Endothelial cell of umbilical vein (primary cell): ENCODE results near the gene ABRAXAS1. TPM values are rescaled to one million over a fixed set of nuclear protein-coding genes. Genes with fewer than 3 reads are reported as not detected.

ENCODE experiments used
- BruUV-seq: library from RNA; stranded (reverse); fragments of 400-500 nt; replicated peaks from 2 replicates; lab custom pipeline; 2021; lab: Mats Ljungman, UMichigan
- CTCF ChIA-PET: fragments of 300-600, 350-600 bp; sonication (Branson Sonifier 250); formaldehyde crosslinking; loops from one replicate; lab custom pipeline; 2021; ENCODE audit warnings: antibody characterized with exemption, inconsistent platforms; lab: Charles Lee
- POLR2A ChIA-PET: fragments of 300-600, 350-600 bp; sonication (Branson Sonifier 250); formaldehyde crosslinking; loops from one replicate; lab custom pipeline; 2021; ENCODE audit warnings: antibody characterized with exemption, inconsistent platforms; lab: Charles Lee
- DNase-seq: peaks from one replicate; pipeline ENCODE4 v3.0.0-alpha.2; 2011; ENCODE audit warnings: low read depth, low spot score
- FAIRE-seq: peaks from 2 replicates; lab custom pipeline; 2011; peaks lifted over from hg19 to GRCh38; lab: Jason Lieb, UNC
- H2AFZ ChIP-seq: 2 replicates; pipeline ENCODE4 v1.6.0; 2012; ENCODE audit warnings: low read depth, low read length, control low read depth, inconsistent platforms
- H3K27ac ChIP-seq: 2 replicates; pipeline ENCODE4 v1.5.1; 2011; ENCODE audit warnings: low read depth, mild to moderate bottlenecking, control low read depth, low read length, moderate library complexity; ENCODE audit not compliant: insufficient read depth
- H3K27me3 ChIP-seq, 2 experiments: 2 replicates each; pipeline versions ENCODE4 v1.6.0 to v1.6.1; 2011; ENCODE audit warnings: low read length in 2 of 2, mixed read lengths in 1 of 2; ENCODE audit not compliant: control insufficient read depth in 2 of 2, insufficient read depth in 2 of 2
- H3K36me3 ChIP-seq, 2 experiments: 2 replicates in 1 of 2; 3 replicates in 1 of 2; pipeline ENCODE4 v1.5.1; 2011; ENCODE audit warnings: low read length in 2 of 2, mild to moderate bottlenecking in 1 of 2, moderate library complexity in 1 of 2; ENCODE audit not compliant: control insufficient read depth in 2 of 2, insufficient read depth in 2 of 2; ENCODE audit errors: extremely low read depth in 1 of 2
- H3K4me1 ChIP-seq: 3 replicates; pipeline ENCODE4 v1.5.1; 2011; ENCODE audit warnings: mild to moderate bottlenecking, low read length; ENCODE audit not compliant: control insufficient read depth, insufficient read depth; ENCODE audit errors: extremely low read depth
- H3K4me2 ChIP-seq: 2 replicates; pipeline ENCODE4 v1.6.1; 2011; ENCODE audit warnings: low read length, control low read depth, mixed read lengths; ENCODE audit not compliant: insufficient read depth
- H3K4me3 ChIP-seq, 3 experiments: fragments of 200-600 bp in 1 of 3; sonication (generic), shearing (Covaris generic) in 1 of 3; replicated peaks in 1 of 3; 2 replicates each; pipeline ENCODE4 v1.5.1; 2011 to 2016; ENCODE audit warnings: control low read depth in 3 of 3, low read length in 3 of 3, mild to moderate bottlenecking in 2 of 3, inconsistent platforms in 1 of 3, low read depth in 1 of 3, moderate library complexity in 1 of 3; ENCODE audit not compliant: insufficient read depth in 1 of 3
- H3K79me2 ChIP-seq: 2 replicates; pipeline ENCODE4 v1.6.0; 2012; ENCODE audit warnings: low read length, inconsistent platforms; ENCODE audit not compliant: control insufficient read depth, insufficient read depth
- H3K9ac ChIP-seq: replicated peaks from 2 replicates; pipeline ENCODE3; 2011; ENCODE audit warnings: low read length, control low read depth; ENCODE audit not compliant: insufficient read depth; ENCODE audit errors: extremely low read depth
- H3K9me1 ChIP-seq: replicated peaks from 3 replicates; pipeline ENCODE4 v1.6.0; 2011; ENCODE audit warnings: mild to moderate bottlenecking, low read length; ENCODE audit not compliant: control insufficient read depth, insufficient read depth; ENCODE audit errors: extremely low read depth
- H3K9me3 ChIP-seq: replicated peaks from 2 replicates; pipeline ENCODE4 v1.5.1; 2012; ENCODE audit warnings: low read length, inconsistent platforms; ENCODE audit not compliant: control insufficient read depth, insufficient read depth
- H4K20me1 ChIP-seq: replicated peaks from 2 replicates; pipeline ENCODE3; 2011; ENCODE audit warnings: mild to moderate bottlenecking, low read length; ENCODE audit not compliant: control insufficient read depth, insufficient read depth; ENCODE audit errors: extremely low read depth
- CTCF ChIP-seq, 2 donors: IDR thresholded peaks; 1 replicate in 1 of 2; 2 replicates in 1 of 2; pipeline ENCODE4 v1.5.1; 2011; ENCODE audit warnings: low read length in 2 of 2, mild to moderate bottlenecking in 2 of 2, moderate library complexity in 2 of 2, control low read depth in 1 of 2, inconsistent platforms in 1 of 2, low read depth in 1 of 2; ENCODE audit not compliant: insufficient read depth in 1 of 2; ENCODE audit errors: extremely low read depth in 1 of 2
- EZH2 ChIP-seq: IDR thresholded peaks from 2 replicates; pipeline ENCODE4 v1.6.1; 2012; ENCODE audit warnings: borderline replicate concordance, low read depth, mild to moderate bottlenecking, moderate library complexity, low read length, inconsistent platforms; ENCODE audit not compliant: severe bottlenecking
- FOS ChIP-seq: IDR thresholded peaks from 2 replicates; pipeline ENCODE4 v1.6.1; 2011; ENCODE audit warnings: mild to moderate bottlenecking, low read length, moderate library complexity, borderline replicate concordance; ENCODE audit not compliant: insufficient read depth
- GATA2 ChIP-seq: IDR thresholded peaks from 2 replicates; pipeline ENCODE4 v1.7.0; 2011; ENCODE audit warnings: low read depth, mild to moderate bottlenecking, moderate library complexity, mixed read lengths, low read length; ENCODE audit not compliant: insufficient read length, insufficient read depth
- JUN ChIP-seq: IDR thresholded peaks from 2 replicates; pipeline ENCODE4 v1.6.1; 2011; ENCODE audit warnings: borderline replicate concordance, low read depth; ENCODE audit not compliant: insufficient read length, insufficient read depth
- MAX ChIP-seq: IDR thresholded peaks from 2 replicates; pipeline ENCODE4 v1.6.1; 2011; ENCODE audit not compliant: insufficient read depth, insufficient read length
- MYC ChIP-seq: IDR thresholded peaks from one replicate; pipeline ENCODE4 v1.6.1; 2011; ENCODE audit warnings: mild to moderate bottlenecking, low read depth, low read length
- POLR2A ChIP-seq: IDR thresholded peaks from 2 replicates; pipeline ENCODE4 v1.6.1; 2012; ENCODE audit warnings: low read depth, mild to moderate bottlenecking, control low read depth, low read length
- POLR2AphosphoS5 ChIP-seq: IDR thresholded peaks from 2 replicates; pipeline ENCODE4 v1.6.1; 2012; ENCODE audit warnings: low read depth, mild to moderate bottlenecking, control low read depth, low read length, moderate library complexity; ENCODE audit not compliant: insufficient read depth
- dilution Hi-C: fragments of 300-500 bp; cut with MboI; formaldehyde crosslinking; loops from one replicate; pipeline ENCODE4 v1.15.0; 2019; ENCODE audit warnings: low sequenced_read_pairs; ENCODE audit not compliant: extremely low pct_ligation_motif_present
- intact Hi-C: fragments of 100-400 bp; cut with micrococcal nuclease; formaldehyde crosslinking; loops from one replicate; pipeline ENCODE4 v1.10.0; 2022
- polyA plus RNA-seq, 4 experiments: library from polyadenylated mRNA; depleted of rRNA in 3 of 4; stranded (reverse) in 3 of 4; unstranded in 1 of 4; fragments of >200 nt; gene quantifications; 2 replicates each; pipeline versions ENCODE4 v1.2.1 to v1.2.3, GENCODE V29; 2011 to 2012; ENCODE audit warnings: missing spikeins in 1 of 4
- total RNA-seq: library from RNA; stranded (reverse); gene quantifications from 2 replicates; pipeline ENCODE4 v1.2.3, GENCODE V29; 2021

The ABRAXAS1 gene
- total and polyA plus RNA-seq, 2 donors (not counting 3 experiments of a cell fraction or from before 2014, with no cell fraction given) = 5.5 to 16.7 TPM

- H3K9me3 ChIP-seq = no peaks in the 10 kb centered on the region
- no peak overlapping the region for H2AFZ ChIP-seq
- H3K4me3 ChIP-seq = no peak overlapping the region
- CTCF ChIA-PET = interaction anchor here (1.2 to 1.3 kb wide), 2 partner anchors 13 to 38 kb away, joined by 3 read pairs; no protein-coding TSS in a partner anchor
- intact Hi-C loops = no loop called here
- H3K9me1 ChIP-seq = no peaks in the 10 kb centered on the region
- H3K27me3 ChIP-seq = no peaks in the 10 kb centered on the region
- TF ChIP-seq MAX = no peak
- no peak for TF ChIP-seq FOS
- no peak for TF ChIP-seq JUN
- no peak for TF ChIP-seq CTCF (IDR thresholded peaks at IDR 0.05; ENCODE audit: extremely low read depth in 1 of 2, insufficient read depth in 1 of 2, low read depth in 1 of 2, low read length in 2 of 2)
- TF ChIP-seq POLR2AphosphoS5 = no peak
- TF ChIP-seq MYC = no peak
- TF ChIP-seq EZH2 = no peak
- TF ChIP-seq POLR2A = no peak
- TF ChIP-seq GATA2 = no peak
- POLR2A ChIA-PET = interaction anchor here (0.7 kb wide), 1 partner anchor 10 kb away, joined by 3 read pairs; no protein-coding TSS in a partner anchor
- no peaks in the 10 kb centered on the region for H3K79me2 ChIP-seq
- no peaks in the 10 kb centered on the region for H4K20me1 ChIP-seq
- BruUV-seq = no TSS peak
- no peak overlapping the region for H3K4me2 ChIP-seq
- H3K9ac ChIP-seq = no peak overlapping the region
- no peak for DNase-seq
- H3K27ac ChIP-seq = no peak overlapping the region
- peaks cover 4% of the 10 kb centered on the region for H3K4me1 ChIP-seq
- dilution Hi-C loops = no loop called here
- no peak for FAIRE-seq
- H3K36me3 ChIP-seq = peaks cover 0 to 2% of the 10 kb centered on the region in 2 experiments
Measured at GRCh38 chr4:83417566-83417965, 67.3 kb downstream of the ABRAXAS1 start.
